Measurements from ENCODE around the gene HYDIN. TPM values are rescaled to one million over a fixed set of nuclear protein-coding genes. Genes with fewer than 3 reads are reported as not detected.

HYDIN gene
- total and polyA plus RNA-seq, 2 donors (not counting 1 experiment from before 2014, with no cell fraction given) = 0.54 to 1.7 TPM

GRCh38 chr16:70774261-70774660 is 456.3 kb downstream of the HYDIN start:
- H3K9ac ChIP-seq (ENCODE audit: insufficient read depth, low read length) = no peak overlapping the region
- no peaks in the 10 kb centered on the region for H3K79me2 ChIP-seq (ENCODE audit: control insufficient read depth, insufficient read depth, low read length)
- H3K27me3 ChIP-seq (ENCODE audit: control insufficient read depth, insufficient read depth, low read length) = no peaks in the 10 kb centered on the region
- peaks cover 6% of the 10 kb centered on the region for H3K4me1 ChIP-seq (ENCODE audit: control insufficient read depth, extremely low read depth, insufficient read depth, low read length)
- no peak for TF ChIP-seq EZH2 (IDR thresholded peaks at IDR 0.05; ENCODE audit: low read length, missing control alignments)
- no peak for DNase-seq (ENCODE audit: low read depth in 2 of 2)
- H3K36me3 ChIP-seq (ENCODE audit: control insufficient read depth, insufficient read depth, low read length) = peaks cover under 1% of the 10 kb centered on the region
- no peak overlapping the region for H3K4me3 ChIP-seq (replicated peaks in 1 of 4; ENCODE audit: control extremely low read depth in 1 of 4, insufficient read depth in 1 of 4, low read depth in 3 of 4, low read length in 4 of 4)
- H2AFZ ChIP-seq (ENCODE audit: low read length) = no peak overlapping the region
- H3K27ac ChIP-seq (ENCODE audit: insufficient read depth, low read length) = no peak overlapping the region
- no peaks in the 10 kb centered on the region for H4K20me1 ChIP-seq (ENCODE audit: control insufficient read depth, extremely low read depth, insufficient read depth, low read length)
- H3K4me2 ChIP-seq (ENCODE audit: extremely low read depth, insufficient read depth, low read length) = no peak overlapping the region
- H3K9me3 ChIP-seq (ENCODE audit: control insufficient read depth, insufficient read depth, low read depth, low read length) = no peaks in the 10 kb centered on the region

- H3K9me3 ChIP-seq (ENCODE audit: control insufficient read depth, insufficient read depth, low read depth, low read length) = no peaks in the 10 kb centered on the region
- H3K79me2 ChIP-seq (ENCODE audit: control insufficient read depth, insufficient read depth, low read length) = no peaks in the 10 kb centered on the region
- no peak for TF ChIP-seq EZH2 (IDR thresholded peaks at IDR 0.05; ENCODE audit: low read length, missing control alignments)
- no peak overlapping the region for H3K9ac ChIP-seq (ENCODE audit: insufficient read depth, low read length)
- no peak overlapping the region for H2AFZ ChIP-seq (ENCODE audit: low read length)
- H4K20me1 ChIP-seq (ENCODE audit: control insufficient read depth, extremely low read depth, insufficient read depth, low read length) = no peaks in the 10 kb centered on the region
- H3K36me3 ChIP-seq (ENCODE audit: control insufficient read depth, insufficient read depth, low read length) = peaks cover 3% of the 10 kb centered on the region
- no peak overlapping the region for H3K4me2 ChIP-seq (ENCODE audit: extremely low read depth, insufficient read depth, low read length)
- H3K4me3 ChIP-seq (replicated peaks in 1 of 4; ENCODE audit: control extremely low read depth in 1 of 4, insufficient read depth in 1 of 4, low read depth in 3 of 4, low read length in 4 of 4) = no peak overlapping the region
- peaks cover 8% of the 10 kb centered on the region for H3K4me1 ChIP-seq (ENCODE audit: control insufficient read depth, extremely low read depth, insufficient read depth, low read length)
- H3K27me3 ChIP-seq (ENCODE audit: control insufficient read depth, insufficient read depth, low read length) = no peaks in the 10 kb centered on the region
- DNase-seq (ENCODE audit: low read depth in 2 of 2) = peak; percentile 30 to 50
- no peak overlapping the region for H3K27ac ChIP-seq (ENCODE audit: insufficient read depth, low read length)
These were observed 458.0 kb downstream of the HYDIN start for GRCh38 chr16:70772493-70772892.

GRCh38 chr16:70770626-70771552 is 459.6 kb downstream of the HYDIN start:
- no peaks in the 10 kb centered on the region for H3K27me3 ChIP-seq (ENCODE audit: control insufficient read depth, insufficient read depth, low read length)
- no peak overlapping the region for H3K4me3 ChIP-seq (replicated peaks in 1 of 4; ENCODE audit: control extremely low read depth in 1 of 4, insufficient read depth in 1 of 4, low read depth in 3 of 4, low read length in 4 of 4)
- peak; percentile 96 for TF ChIP-seq CTCF (conservative IDR thresholded peaks at IDR 0.05 in 1 of 2, IDR thresholded peaks at IDR 0.05 in 1 of 2; ENCODE audit: low read depth in 1 of 2, low read length in 2 of 2)
- TF ChIP-seq EZH2 (IDR thresholded peaks at IDR 0.05; ENCODE audit: low read length, missing control alignments) = no peak
- H3K27ac ChIP-seq (ENCODE audit: insufficient read depth, low read length) = no peak overlapping the region
- H3K36me3 ChIP-seq (ENCODE audit: control insufficient read depth, insufficient read depth, low read length) = peaks cover 3% of the 10 kb centered on the region
- H2AFZ ChIP-seq (ENCODE audit: low read length) = no peak overlapping the region
- H3K79me2 ChIP-seq (ENCODE audit: control insufficient read depth, insufficient read depth, low read length) = no peaks in the 10 kb centered on the region
- peak; percentile 39 to 59 for DNase-seq (ENCODE audit: low read depth in 2 of 2)
- no peak overlapping the region for H3K9ac ChIP-seq (ENCODE audit: insufficient read depth, low read length)
- peaks cover 8% of the 10 kb centered on the region for H3K4me1 ChIP-seq (ENCODE audit: control insufficient read depth, extremely low read depth, insufficient read depth, low read length)
- no peak overlapping the region for H3K4me2 ChIP-seq (ENCODE audit: extremely low read depth, insufficient read depth, low read length)
- no peaks in the 10 kb centered on the region for H3K9me3 ChIP-seq (ENCODE audit: control insufficient read depth, insufficient read depth, low read depth, low read length)
- H4K20me1 ChIP-seq (ENCODE audit: control insufficient read depth, extremely low read depth, insufficient read depth, low read length) = no peaks in the 10 kb centered on the region

- peaks cover 3% of the 10 kb centered on the region for H3K36me3 ChIP-seq (ENCODE audit: control insufficient read depth, insufficient read depth, low read length)
These were observed 460.3 kb downstream of the HYDIN start for GRCh38 chr16:70770291-70770625.

More at GRCh38 chr16:70770291-70770625, 460.3 kb downstream of the HYDIN start:
- H3K27ac ChIP-seq (ENCODE audit: insufficient read depth, low read length) = no peak overlapping the region
- no peak overlapping the region for H3K4me3 ChIP-seq (replicated peaks in 1 of 4; ENCODE audit: control extremely low read depth in 1 of 4, insufficient read depth in 1 of 4, low read depth in 3 of 4, low read length in 4 of 4)
- H3K9me3 ChIP-seq (ENCODE audit: control insufficient read depth, insufficient read depth, low read depth, low read length) = no peaks in the 10 kb centered on the region
- no peaks in the 10 kb centered on the region for H3K27me3 ChIP-seq (ENCODE audit: control insufficient read depth, insufficient read depth, low read length)
- no peak for TF ChIP-seq EZH2 (IDR thresholded peaks at IDR 0.05; ENCODE audit: low read length, missing control alignments)
- no peak for DNase-seq (ENCODE audit: low read depth in 2 of 2)
- no peak overlapping the region for H3K9ac ChIP-seq (ENCODE audit: insufficient read depth, low read length)
- H3K79me2 ChIP-seq (ENCODE audit: control insufficient read depth, insufficient read depth, low read length) = no peaks in the 10 kb centered on the region
- no peak overlapping the region for H3K4me2 ChIP-seq (ENCODE audit: extremely low read depth, insufficient read depth, low read length)
- H2AFZ ChIP-seq (ENCODE audit: low read length) = no peak overlapping the region
- H3K4me1 ChIP-seq (ENCODE audit: control insufficient read depth, extremely low read depth, insufficient read depth, low read length) = peaks cover 8% of the 10 kb centered on the region
- H4K20me1 ChIP-seq (ENCODE audit: control insufficient read depth, extremely low read depth, insufficient read depth, low read length) = no peaks in the 10 kb centered on the region

Measured in fibroblast of lung (primary cell).